Measurements from ENCODE around the gene TMCO6. TPM values are rescaled to one million over a fixed set of nuclear protein-coding genes. Genes with fewer than 3 reads are reported as not detected.

The TMCO6 gene
- total and polyA plus RNA-seq, 2 of the 8 experiments (the other 6 are each of a cell fraction or from before 2014, with no cell fraction given), result 29.0 to 40.9 TPM

DNA sequence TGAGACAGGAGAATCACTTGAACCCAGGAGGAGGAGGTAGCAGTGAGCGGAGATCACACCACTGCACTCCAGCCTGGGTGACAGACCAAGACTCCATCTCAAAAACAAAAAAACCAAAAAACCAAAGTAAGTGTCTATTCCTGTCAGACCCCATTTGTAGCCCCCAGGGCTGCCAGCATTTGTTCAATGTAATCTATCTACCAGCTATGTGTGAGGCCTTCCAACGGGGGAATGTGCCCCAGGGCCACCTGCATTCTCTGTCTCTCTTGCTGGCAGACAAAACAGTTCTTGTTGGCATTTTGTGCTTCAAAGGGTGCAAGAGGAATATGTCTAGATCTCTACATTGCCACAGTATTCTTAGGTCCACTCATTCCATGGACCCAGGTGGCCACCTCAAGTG is 40.4 kb upstream of the TMCO6 start:
- H3K18ac ChIP-seq (ENCODE audit: extremely low read depth, low read length), result no peak overlapping the region
- FAIRE-seq (no peak), DNase-seq (ENCODE audit: low read depth in 1 of 2, low spot score in 2 of 2) (no peak)
- ChIA-PET CTCF (ENCODE audit: partially characterized antibody) (no interaction called here), POLR2A (ENCODE audit: partially characterized antibody) (no interaction called here)
- H3K9me3 ChIP-seq (ENCODE audit: insufficient read depth in 2 of 2, low read depth in 1 of 2, low read length in 1 of 2), result no peaks in the 10 kb centered on the region
- H3K4ac ChIP-seq (replicated peaks; ENCODE audit: insufficient read length, low read depth, low read length), result no peak overlapping the region
- no peak overlapping the region for H3K27ac ChIP-seq (ENCODE audit: low read depth, low read length)
- no peak for TF ChIP-seq CHD2 (IDR thresholded peaks at IDR 0.05; ENCODE audit: low read length)
- TF ChIP-seq GTF2F1 (IDR thresholded peaks at IDR 0.05; ENCODE audit: borderline replicate concordance, low read depth, low read length), result no peak
- TF ChIP-seq KDM4A (IDR thresholded peaks at IDR 0.05; ENCODE audit: low read depth, low read length, severe bottlenecking), result no peak
- no peak for TF ChIP-seq TAF7 (optimal IDR thresholded peaks at IDR 0.05; ENCODE audit: borderline replicate concordance, low read depth, low read length)
- H4K8ac ChIP-seq (ENCODE audit: extremely low read depth, insufficient read depth, low read length), result no peak overlapping the region
- no peak overlapping the region for H3K4me3 ChIP-seq (ENCODE audit: extremely low read depth in 1 of 4, insufficient read depth in 2 of 4, low read depth in 3 of 4, low read length in 4 of 4)
- no peaks in the 10 kb centered on the region for H4K20me1 ChIP-seq (replicated peaks in 1 of 2; ENCODE audit: control insufficient read depth in 1 of 2, insufficient read depth in 2 of 2, low read length in 2 of 2)
- no peak overlapping the region for H2BK20ac ChIP-seq (ENCODE audit: low read length)
- no peak overlapping the region for H3K23ac ChIP-seq (ENCODE audit: insufficient read length)
- no peaks in the 10 kb centered on the region for H3K4me1 ChIP-seq (replicated peaks in 1 of 4; ENCODE audit: control insufficient read depth in 3 of 4, insufficient read depth in 4 of 4, low read length in 3 of 4)
- no peak overlapping the region for H3K14ac ChIP-seq (ENCODE audit: insufficient read length)
- H2AK5ac ChIP-seq (ENCODE audit: low read depth, low read length), result no peak overlapping the region
- no peak overlapping the region for H4K91ac ChIP-seq (replicated peaks; ENCODE audit: insufficient read length, low read length)
- H2BK120ac ChIP-seq (replicated peaks; ENCODE audit: low read depth, low read length), result no peak overlapping the region
- no peaks in the 10 kb centered on the region for H3K79me1 ChIP-seq (ENCODE audit: low read depth, low read length)
- H3K79me2 ChIP-seq (ENCODE audit: control insufficient read depth in 1 of 2, insufficient read depth in 2 of 2, low read length in 2 of 2), result no peaks in the 10 kb centered on the region
- 73% methylated on average over 2 of the region's 2 CpGs; no CpG with 5 or more reads in 1 of the 2 experiments for WGBS, 2 experiments (ENCODE audit: extremely low coverage in 1 of 2, insufficient coverage in 1 of 2, insufficient read length in 1 of 2, insufficient replicate concordance in 2 of 2, low coverage in 1 of 2, low lambda C conversion rate in 2 of 2, missing lambda C conversion rate in 1 of 2)
- H2AFZ ChIP-seq (ENCODE audit: low read length), result no peak overlapping the region
- no peaks in the 10 kb centered on the region for H3K36me3 ChIP-seq (ENCODE audit: control insufficient read depth in 2 of 4, insufficient read depth in 4 of 4, low read length in 3 of 4)
- no peak overlapping the region for H3K56ac ChIP-seq (replicated peaks; ENCODE audit: insufficient read length, low read depth, low read length)
- no peak overlapping the region for H4K5ac ChIP-seq (ENCODE audit: insufficient read length, low read depth, low read length)
- H3K23me2 ChIP-seq (ENCODE audit: low read depth, low read length), result no peaks in the 10 kb centered on the region
- H2BK15ac ChIP-seq (ENCODE audit: low read length), result no peak overlapping the region
- no peak overlapping the region for H2BK12ac ChIP-seq (ENCODE audit: low read depth, low read length)
- H3K9ac ChIP-seq (replicated peaks in 1 of 4; ENCODE audit: extremely low read depth in 1 of 4, low read depth in 3 of 4, low read length in 3 of 4), result no peak overlapping the region
- H3K27me3 ChIP-seq (replicated peaks in 1 of 4; ENCODE audit: control insufficient read depth in 3 of 4, extremely low read depth in 1 of 4, insufficient read depth in 3 of 4, low read length in 3 of 4), result no peaks in the 10 kb centered on the region
- no peak overlapping the region for H2BK5ac ChIP-seq (ENCODE audit: low read depth, low read length)
- H3K4me2 ChIP-seq (ENCODE audit: insufficient read depth in 1 of 2, low read depth in 2 of 2, low read length in 2 of 2), result no peak overlapping the region

Data from H1 (cell line).